Daoy (cell line): ENCODE results near the gene FGD3. TPM values are rescaled to one million over a fixed set of nuclear protein-coding genes. Genes with fewer than 3 reads are reported as not detected.
"Not testable (repeated sequence)": the region's sequence is repeated elsewhere in the genome, so short reads cannot be mapped to it uniquely, and the experiment has no call there.

Source experiments
- DNase-seq: peaks from one replicate; pipeline ENCODE4 v3.0.0-alpha.2; 2015; ENCODE audit warnings: low read depth
- total RNA-seq: library from RNA; depleted of rRNA; stranded (reverse); fragments of >200 nt; shearing (Covaris generic); gene quantifications from 2 replicates; pipeline ENCODE4 v1.2.3, GENCODE V29; 2014; rRNA removed

The FGD3 gene, protein sequence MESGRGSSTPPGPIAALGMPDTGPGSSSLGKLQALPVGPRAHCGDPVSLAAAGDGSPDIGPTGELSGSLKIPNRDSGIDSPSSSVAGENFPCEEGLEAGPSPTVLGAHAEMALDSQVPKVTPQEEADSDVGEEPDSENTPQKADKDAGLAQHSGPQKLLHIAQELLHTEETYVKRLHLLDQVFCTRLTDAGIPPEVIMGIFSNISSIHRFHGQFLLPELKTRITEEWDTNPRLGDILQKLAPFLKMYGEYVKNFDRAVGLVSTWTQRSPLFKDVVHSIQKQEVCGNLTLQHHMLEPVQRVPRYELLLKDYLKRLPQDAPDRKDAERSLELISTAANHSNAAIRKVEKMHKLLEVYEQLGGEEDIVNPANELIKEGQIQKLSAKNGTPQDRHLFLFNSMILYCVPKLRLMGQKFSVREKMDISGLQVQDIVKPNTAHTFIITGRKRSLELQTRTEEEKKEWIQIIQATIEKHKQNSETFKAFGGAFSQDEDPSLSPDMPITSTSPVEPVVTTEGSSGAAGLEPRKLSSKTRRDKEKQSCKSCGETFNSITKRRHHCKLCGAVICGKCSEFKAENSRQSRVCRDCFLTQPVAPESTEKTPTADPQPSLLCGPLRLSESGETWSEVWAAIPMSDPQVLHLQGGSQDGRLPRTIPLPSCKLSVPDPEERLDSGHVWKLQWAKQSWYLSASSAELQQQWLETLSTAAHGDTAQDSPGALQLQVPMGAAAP
- total RNA-seq, result 0.06 and 0.65 TPM in 2 replicates

DNA sequence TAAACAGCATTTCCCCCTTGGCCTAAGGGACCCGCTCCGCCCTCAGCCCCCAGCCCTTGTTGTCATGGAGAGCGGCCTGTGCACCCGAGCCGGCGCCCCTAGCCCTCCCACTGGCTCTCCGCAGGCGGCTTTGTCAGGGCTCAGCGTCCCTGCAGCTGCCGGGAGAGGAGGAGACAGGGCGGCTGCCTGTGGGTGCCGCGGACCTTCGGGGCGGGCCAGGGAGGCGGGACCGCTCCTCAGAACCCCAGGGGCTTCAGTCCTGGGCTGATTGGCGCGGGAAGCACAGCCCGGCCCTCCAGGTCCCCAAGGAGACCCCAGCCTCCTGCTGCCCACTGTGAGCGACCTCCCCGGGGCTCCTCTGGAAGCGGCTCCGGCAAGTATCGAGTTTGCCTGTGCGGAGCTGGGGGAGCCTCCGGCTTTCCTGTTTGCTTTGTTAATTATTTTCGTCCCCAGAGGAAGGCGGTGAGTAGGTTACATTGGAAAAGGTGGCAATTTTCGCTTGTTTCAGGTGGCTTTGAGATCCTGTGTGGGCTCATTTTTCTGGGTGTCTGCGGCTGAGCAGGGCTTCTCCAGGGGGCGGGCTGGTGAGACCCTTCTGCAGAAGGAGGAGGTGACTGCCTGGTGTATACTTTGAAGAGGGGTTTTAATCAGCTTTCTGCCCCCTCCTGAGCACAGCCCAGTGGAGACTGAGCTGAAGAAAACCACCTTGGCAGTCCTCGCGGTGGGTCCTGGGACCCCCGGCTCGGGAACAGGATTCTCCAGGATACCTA lies at the start of gene FGD3:
FGD3 (plus strand) TSS at position 256 of the 770 bp plus-strand sequence. CDS start 28,734 bp downstream, outside the sequence.
- DNase-seq, result peak; percentile 44

DNA sequence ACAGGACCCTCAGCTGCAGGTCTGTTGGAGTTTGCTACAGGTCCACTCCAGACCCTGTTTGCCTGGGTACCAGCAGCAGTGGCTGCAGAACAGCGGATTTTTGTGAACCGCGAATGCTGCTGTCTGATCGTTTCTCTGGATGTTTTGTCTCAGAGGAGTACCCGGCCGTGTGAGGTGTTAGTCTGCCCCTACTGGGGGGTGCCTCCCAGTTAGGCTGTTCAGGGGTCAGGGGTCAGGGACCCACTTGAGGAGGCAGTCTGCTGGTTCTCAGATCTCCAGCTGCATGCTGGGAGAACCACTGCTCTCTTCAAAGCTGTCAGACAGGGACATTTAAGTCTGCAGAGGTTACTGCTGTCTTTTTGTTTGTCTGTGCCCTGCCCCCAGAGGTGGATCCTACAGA lies 42.2 kb upstream of the FGD3 start:
- DNase-seq, result not testable (repeated sequence)

DNA sequence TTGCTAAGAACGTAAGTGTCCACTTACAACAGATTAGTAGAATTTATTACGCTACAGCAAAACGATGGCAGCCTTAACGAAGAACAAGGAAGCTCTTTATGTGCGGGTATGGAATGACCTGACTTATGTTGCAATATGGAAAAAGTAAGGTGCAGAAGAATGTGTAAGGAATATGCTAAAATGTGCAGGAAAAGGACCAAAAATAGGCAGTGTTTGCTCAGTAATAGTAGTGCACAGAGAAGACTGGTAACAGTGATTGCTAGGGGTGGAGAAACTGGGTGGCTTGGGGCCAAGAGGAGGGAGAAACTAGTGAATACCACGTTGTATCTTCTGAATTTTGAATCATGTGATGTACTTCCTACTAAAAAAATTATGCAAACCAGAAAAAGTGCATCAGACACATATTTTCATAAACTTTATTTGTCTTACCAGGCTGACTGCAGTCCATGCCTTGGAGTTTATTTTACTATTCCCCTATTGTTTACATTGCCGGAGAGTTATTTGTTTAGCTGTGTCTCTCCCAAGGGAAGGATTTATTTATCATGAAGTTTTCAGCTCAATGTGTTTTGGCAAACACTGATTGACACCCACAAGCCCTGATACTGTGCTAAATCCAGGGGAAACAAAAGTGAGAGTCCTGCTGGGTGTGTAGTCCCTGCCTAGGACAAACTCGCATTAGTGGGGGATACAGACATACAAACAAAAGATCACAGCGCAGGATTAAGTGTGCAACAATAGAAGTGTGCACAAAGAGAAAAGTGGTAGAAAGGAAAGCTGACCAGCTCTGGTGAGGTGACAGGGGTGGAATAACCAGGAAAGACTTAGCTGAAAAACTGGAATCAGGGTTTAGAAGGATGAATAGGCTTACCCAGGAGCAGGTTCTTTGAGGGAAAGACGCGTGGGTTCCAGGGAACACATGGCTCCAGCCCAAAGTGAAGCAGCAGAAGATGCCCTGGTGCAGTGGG lies 35.5 kb upstream of the FGD3 start:
- DNase-seq, result no peak

DNA sequence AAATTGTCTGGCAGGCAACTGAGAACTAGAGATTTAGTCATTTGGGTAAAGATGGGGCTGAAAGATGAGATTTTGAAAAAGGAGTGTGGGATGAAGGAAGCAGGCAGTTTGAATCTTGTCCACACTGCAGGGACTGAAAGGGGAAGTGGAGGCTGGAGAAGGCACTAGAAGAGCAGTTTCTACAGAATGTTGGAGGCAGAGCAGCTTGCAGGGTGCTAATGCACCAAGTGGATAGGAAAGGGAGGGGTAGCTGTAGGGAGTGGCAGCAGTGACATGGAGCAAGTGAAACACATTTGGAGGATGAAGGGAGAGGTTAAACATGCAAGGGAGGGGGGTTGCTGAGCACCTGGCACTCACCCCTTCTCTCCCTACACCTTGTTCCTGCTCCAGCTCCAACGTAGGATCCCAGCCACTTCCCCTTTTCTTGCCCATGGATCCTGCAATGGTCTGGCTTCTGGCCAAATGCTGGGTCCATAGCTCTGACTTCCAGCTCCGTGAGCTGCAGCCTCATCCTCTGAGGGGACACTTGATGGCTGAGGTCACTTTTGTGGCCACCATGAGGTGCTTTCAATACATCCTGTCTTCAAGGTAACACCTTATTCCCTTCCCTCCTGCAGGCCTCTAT lies 30.0 kb upstream of the FGD3 start:
- DNase-seq, result no peak

DNA sequence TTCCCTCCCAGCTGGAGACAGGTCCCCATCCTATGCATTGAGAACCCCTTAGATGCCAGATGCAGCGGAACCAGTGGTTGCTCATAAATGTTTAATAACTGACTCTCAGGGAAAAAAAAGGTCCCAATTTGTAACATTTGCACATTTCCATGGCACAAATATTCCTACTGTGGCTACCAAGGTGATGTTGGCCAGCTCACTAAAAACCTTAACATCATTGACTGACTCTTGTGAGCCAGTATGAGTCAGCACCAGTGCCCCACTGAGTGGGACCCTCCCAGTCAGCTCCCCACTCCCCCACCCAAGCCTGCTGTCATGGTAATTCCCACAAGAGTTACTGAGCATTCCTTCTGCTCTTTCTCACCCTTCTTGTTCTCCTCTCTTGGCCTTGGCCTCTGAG lies 26.9 kb upstream of the FGD3 start:
- no peak for DNase-seq

DNA sequence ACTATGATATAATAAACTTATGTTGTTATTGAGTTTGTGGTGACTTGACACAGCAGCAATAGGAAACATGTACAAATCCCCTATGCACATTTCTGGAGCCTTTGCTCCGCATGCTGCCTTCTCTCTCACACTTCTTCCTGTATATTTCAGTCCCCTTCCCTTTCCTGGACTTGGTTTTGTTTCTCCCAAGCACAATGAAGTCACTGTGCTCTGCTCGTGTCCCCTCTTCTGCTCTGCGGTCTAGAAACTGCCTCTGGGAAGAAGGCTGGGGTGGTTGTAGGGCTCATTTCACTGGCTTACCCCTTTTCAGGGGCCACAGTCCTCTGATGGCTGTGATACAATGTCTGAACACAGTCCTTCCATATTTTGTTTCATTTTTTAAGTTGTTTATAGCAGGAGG lies 15.7 kb upstream of the FGD3 start:
- no peak for DNase-seq

DNA sequence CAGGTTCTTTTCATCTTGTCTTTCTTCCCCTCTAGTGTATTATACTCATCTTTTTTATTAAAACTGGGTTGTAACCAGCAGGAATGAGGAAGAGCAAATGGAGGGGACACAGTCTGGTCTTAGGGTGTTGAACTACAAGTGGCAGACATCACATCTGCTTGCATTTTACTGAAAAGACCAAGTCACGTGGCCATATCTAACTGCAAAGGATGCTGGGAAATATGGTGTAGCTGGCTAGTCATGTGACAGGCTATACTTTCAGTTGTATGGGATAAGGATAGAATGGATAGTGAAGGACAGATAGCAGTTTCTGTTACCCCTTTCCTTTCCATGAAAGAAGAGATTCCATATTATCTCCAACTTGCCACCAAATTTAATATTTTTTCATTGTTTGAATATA lies 13.0 kb upstream of the FGD3 start:
- no peak for DNase-seq

DNA sequence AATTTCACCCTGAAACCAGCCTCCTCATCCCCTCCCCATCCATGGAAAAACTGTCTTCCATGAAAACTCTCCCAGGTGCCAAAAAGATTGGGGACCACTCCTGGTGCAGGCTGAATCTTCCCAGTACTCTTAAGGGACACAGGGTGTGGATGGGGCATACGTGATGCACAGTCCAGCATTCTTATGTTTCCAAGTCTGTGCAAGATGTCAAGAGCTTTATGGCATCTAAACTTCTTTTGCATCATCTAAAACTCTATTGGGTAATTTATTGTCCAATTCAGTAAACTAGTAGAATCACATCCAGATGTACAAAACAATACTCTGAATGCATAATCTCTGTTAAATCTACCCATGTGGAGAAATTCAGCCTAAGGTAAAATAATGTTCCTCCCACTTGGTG lies 9.3 kb upstream of the FGD3 start:
- no peak for DNase-seq

DNA sequence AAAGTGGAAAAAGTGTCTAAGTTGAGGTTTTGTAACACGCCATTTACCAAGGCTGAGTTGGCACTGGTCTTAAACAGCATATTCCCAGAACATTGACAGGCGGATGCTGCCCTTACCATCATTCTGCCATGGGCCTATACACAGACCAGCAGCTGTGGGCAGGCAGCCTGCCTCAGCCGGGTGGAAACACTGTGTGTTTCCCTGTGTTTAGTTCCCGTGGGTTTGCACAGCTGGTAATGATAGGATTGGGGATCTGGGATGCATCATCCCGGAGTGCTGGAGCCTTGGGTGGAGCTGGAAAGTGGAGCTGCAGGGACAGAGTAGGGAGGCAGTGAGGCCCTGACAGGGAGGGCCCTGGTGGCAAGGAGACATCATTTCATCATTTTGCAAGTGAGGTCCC lies 5.5 kb upstream of the FGD3 start:
- DNase-seq, result no peak

DNA sequence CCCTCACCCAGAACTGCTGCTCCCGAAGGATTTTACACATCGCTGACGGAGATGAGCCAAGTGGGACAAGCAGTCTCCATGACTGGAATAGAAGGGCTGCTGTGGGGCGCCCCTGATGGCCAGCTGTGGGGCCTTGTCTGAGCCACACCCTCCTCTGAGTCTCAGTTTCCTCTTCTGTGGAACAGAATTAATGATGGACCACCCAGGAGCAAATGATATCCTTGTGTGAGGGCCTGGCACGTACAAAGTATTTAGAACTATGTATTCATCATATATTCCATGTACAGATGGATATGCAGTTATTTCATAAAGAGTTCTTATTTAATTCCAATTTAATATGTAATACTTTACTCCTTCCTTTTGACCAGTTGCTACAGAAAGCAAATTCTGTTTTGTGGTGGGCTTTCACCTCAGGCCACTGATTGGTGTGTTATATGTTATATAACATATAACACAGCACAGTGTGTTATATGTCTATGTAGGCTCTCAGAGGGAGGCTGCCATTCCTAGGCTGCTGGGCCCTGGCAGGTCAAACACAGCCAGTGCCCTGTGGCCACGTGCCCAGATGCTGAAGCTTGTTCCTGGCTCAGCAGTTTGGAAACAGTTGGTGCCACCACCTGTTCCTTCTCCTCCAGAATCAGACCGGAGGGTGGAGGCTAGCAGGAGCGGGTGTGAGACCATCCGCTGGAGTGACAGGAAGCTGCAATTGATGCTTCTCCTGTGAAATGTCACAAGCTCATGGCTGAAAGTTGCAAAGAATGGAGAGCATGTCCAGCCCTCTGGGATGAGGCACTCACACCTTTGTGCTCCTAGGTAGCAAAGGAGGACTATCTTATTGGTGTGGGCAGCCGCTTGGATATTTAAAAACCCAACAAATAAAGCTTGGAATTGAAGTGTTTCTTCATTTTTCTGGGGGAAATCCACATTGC lies 4.4 kb upstream of the FGD3 start:
- DNase-seq, result no peak

DNA sequence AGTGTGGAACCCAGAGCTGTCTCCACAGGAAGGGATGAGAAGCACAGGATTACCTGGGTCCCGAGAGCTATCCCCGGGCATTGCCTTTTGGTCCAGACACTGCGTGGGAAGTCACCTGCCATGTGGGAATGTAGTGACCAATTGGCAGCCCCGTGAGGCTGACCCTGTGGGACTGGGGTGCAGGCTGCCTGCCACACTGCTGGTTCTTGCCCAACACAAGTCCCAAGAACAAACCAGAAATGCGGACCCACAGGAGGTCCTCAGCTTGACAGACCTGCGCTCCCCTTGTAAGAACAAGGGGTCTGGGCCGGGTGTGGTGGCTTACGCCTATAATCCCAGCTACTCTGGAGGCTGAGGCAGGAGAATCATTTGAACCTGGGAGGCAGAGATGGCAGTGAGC lies 2.4 kb upstream of the FGD3 start:
- DNase-seq, result no peak

DNA sequence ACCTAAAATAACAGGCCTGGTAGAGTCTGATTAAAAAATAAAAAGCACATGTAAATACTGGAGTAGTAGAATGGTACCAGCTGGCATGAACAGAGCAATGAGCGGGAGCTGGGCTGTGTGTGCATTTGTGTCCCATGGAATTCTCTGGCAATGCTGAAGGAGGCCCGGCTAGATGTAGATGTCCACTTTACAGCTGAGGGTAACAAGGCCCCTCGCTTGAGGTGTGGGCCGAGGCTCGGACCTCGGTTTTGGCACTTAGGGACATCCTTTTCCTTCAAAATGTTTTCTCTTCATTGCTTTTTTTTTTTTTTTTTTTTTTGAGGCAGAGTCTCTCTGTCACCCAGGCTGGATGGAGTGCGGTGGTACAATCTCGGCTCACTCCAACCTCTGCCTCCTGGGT lies 1.5 kb upstream of the FGD3 start:
- no peak for DNase-seq

DNA sequence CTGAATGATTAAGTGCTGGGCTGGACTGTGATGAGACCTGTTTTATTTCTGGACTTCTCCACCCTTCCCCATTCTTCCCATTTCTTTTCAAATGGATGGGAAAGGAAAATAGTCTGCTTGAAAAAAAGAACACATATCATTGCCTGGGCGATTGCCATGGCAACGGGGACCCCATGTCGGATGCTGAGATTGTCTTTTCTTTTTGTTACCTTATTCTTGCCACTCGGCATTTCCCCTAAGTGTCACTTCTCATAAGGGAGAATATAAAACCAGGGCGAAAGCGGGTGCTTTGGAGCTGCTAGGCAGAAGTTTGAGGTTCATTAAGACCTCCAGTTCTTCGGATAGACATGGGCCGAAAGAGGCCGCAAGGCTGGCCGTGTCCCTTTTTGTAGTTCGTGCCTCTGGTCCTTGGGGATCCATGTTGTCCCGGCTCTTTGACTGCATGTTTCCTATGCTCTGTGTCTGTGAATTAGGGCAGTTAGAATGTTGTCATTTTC lies 763 bp downstream of the FGD3 start:
- DNase-seq, result no peak

DNA sequence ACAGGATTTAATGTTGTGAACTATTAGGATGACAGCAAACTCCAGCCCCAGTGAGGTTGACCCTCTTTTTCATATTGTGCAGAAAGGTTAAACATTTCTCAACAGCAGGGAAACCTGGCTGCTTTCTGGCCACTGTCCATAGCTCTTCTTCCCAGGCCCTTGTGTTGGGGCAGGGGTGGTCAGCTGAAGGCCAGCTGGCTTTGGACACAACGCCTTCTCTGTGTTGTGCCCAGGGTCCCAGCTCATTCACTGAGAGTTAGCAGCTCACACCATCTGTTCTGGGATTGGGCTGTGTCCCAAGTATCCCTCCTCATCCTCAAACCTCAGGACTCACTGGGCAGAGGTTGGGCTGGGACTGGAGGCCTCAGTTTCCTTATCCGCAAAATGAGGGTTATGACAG lies 1.3 kb downstream of the FGD3 start:
- no peak for DNase-seq

DNA sequence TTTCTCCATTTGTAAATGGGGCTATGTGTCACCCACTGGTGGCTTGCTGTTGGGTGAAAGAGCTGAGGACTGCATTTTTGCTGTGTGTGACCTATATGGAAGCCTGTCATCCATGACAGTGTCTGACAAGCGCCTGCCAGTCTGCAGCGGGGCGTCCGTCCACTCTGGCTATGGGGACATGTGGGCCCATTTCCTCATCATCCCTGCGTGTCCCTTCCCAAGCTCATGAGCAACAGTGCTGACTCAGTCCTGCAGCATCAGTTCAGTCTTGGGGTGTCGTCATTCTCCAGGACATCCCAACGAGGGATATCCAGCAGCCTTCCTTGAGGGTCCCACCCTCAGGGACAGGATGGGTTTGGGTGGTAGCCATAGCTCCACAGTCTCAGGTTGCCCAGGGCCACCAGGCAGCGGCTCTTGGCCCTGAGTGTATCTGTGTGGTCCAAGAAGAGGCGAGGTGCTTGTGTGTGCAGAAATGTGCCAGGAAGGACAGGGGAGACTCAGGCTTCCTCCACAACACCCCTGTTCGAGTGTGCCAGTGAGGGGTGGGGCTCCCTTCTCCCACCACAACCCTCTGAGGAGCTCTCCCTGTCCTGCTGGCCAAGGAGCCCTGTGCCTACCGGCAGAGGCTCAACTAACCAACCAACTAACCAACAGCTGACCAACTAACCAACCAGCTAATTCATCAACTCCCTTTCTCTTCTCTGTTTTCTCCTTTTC lies 2.1 kb downstream of the FGD3 start:
- DNase-seq, result no peak

DNA sequence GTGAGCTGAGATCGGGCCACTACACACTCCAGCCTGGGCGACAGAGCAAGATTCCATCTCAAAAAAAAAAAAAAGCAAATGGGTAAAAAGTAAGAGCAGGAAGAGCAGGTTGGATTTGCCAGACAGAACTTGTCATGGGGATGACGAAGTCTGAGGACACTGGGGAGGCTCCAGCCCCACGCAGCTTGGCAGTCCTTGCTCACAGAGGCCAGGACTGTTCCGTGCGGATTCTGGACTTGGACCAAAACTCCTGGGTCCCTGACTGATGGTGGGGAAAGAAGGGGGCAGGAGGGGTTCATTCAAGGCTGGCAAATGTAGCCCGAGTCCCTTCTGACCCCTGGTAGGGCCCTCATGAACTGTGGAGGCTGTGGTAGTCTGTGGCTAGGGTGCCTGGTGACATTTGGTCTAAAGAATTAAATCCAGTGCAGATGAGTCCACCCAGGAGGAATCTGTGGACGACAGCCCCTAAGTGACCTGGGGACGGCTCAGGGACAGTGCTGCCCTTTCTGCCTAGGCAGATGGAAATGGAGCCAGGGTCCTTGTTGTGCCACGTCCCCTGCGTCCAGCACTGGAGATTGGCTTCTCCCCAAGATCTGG lies 3.1 kb downstream of the FGD3 start:
- no peak for DNase-seq

DNA sequence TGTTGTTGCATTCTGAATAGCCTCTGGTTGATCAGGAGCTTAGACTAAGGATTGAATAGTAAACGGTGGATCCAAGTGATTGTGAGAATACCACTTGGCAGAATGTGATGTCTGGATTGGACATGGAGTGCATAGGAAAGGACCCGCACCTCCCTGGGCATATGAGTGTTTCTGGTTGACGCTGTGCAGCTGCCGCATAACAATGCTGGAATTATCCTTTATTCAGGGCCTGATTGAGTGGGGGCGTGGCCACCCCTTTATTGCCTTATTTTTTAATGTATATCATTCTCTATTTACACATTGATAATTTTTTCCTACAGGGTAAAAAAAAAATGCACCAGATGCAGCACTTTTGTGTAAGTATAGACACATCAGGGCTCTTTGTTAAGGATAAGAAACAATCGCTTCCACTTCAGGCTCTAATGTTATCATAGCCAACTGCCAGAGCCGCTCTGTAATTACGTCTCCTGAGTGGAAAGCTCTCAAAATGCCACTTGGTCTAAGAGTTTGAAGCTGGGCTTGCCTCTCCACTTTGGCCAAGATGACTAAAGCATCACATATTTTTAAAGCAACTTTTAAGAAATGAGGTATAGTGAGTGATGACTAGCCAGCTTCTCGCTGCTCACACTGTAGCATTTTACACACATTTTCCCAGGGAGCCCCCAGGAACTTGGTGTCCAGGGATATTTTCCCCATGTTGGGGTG lies 5.7 kb downstream of the FGD3 start:
- DNase-seq, result peak; percentile 64
